A172 (cell line): ENCODE data around the gene NIPBL. TPM values are rescaled to one million over a fixed set of nuclear protein-coding genes. Genes with fewer than 3 reads are reported as not detected.
A peak's percentile ranks its signal among the peaks of the same experiment; 100 is the strongest.
"Not testable (repeated sequence)": the region's sequence is repeated elsewhere in the genome, so short reads cannot be mapped to it uniquely, and the experiment has no call there.

ENCODE experiments used
- DNase-seq: peaks from one replicate; pipeline ENCODE4 v3.0.0-alpha.2; 2015; ENCODE audit warnings: low spot score
- total RNA-seq: library from RNA; depleted of rRNA; stranded (reverse); fragments of >200 nt; shearing (Covaris generic); gene quantifications from 2 replicates; pipeline ENCODE4 v1.2.3, GENCODE V29; 2014

The NIPBL gene
- total RNA-seq, 1 experiment from 2014 or later: 12.3 TPM

DNA sequence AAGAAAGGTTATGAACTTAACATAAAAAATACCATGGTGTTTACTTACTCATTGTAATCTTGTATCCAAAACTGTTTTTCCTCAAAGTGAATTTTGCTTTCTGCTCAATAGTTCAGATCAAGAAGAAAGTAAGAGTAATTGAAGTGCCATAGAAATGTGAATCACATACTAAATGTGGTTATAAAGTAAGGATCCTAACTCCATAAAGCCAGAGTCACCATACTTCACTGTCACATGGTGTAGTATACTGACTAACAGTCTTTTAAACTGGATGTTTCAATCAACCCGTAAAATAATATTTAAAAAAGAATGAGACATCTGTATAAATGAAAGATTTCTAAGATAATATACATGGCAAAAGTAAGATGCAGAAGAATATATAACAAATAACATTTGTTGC lies 72.1 kb downstream of the NIPBL start:
- no peak for DNase-seq

DNA sequence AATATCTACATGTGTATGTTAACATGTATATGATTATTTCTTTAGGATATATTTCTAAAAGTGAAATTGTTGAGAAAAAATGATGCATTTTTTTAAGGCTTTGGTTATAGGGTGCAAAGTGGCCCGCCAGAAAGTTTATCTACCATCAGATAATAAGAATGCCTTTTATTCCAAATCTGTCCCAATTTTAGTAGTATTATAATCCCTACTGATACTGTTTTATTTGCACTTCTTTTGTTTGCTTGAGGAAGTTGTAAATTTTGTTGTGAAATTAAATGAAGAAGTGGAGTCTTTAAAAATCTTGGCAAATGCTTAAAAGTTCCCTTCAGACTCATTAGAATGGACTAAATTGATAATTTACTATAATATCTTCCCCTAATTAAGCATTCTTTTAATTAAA lies 73.0 kb downstream of the NIPBL start:
- no peak for DNase-seq

DNA sequence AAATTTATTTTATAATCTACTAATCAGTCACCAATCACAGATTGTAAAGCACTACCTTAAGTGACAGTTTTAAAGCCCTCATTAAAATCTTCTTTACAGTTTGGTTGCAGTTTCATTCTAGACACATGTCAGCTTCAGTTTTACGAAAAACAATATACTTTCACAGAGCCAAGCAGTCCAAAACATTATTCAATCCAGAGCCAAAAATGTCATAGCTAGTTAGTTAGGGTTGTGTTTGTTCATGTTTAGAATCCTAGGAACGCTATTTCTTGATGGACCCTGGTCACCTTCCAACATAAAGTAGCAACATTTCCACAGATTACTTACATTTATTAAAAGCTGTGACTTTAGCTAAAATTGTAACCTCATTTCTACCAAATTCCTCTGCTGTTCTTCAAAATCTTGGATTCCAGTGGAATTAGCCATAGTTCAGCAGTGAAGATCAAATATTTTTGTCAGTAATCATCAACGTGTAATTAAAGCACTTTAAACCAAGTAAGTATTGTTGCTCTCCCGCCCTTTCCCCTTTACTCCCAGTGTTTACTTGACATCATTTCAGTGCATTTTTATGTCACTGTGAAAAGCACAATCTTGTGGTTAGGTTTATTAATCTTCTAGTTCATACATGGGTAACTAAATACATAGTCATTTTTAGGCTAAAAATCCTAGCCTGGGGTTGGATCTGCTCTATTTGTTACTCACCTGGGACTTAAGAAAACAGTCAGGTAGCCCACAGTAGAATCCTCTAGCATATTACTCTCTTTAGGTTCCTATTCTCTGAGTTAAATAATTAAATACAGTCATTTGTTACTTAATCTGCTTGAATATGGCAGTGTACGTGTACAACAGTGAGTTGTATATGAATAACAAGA lies 74.3 kb downstream of the NIPBL start:
- DNase-seq: no peak

DNA sequence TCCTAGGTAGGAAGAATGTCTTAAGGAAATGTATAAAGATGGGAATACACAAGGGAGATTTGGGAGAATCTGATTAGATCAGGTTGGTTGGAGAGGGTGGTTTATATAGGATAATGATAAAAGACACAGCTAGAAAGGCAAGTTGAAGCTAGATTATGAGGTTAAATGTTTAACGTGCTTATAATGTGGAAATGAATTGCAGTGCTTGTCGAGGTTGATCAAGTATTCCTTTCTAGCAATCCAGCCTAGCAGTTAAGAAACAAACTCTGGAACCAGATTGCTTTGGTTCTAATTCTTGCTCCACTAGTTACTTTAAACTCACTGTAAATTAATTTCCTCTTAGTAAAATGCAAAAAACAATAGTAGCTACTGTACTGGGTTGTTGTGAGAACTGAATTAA lies 76.5 kb downstream of the NIPBL start:
- DNase-seq: no peak

DNA sequence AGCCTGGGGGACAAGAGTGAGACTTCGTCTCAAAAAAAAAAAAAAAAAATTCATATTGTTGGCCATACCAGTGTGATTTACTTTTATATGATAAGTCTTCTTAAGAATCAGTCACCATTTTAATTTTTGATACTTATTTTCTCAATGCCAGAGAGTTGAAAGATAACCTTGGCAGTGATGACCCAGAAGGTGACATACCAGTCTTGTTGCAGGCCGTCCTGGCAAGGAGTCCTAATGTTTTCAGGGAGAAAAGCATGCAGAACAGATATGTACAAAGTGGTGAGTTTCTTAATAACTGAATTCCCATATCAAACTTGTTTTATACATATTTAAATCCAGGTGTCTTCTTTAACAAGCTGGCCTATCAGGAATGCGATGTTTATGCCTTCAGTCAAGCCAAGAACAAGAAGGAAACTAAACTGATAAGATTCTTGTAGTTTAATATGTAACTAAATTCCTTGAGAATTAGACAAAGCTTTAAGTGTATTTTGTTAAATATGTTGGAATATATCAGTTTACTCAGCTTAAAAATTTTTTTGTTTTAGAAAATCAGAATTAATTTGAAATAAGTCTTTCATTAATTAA lies 81.5 kb downstream of the NIPBL start:
- no peak for DNase-seq

DNA sequence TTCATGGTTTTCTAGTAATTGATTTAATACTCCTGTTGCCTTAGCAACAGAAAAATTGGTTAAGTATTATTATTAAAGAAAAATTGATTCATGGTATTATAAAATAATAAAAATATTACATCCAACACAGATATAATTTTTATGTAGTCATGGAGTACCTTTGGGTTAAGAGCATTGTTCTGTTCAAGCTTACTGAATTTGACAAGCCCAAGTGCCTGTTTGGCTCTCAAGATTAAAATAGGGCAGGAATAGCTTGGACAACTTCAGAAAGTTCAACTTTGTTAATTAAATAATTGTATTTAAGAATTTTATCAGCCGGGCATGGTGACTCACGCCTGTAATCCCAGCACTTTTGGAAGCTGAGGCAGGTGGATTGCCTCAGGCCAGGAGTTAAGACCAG lies 82.0 kb downstream of the NIPBL start:
- DNase-seq: no peak

DNA sequence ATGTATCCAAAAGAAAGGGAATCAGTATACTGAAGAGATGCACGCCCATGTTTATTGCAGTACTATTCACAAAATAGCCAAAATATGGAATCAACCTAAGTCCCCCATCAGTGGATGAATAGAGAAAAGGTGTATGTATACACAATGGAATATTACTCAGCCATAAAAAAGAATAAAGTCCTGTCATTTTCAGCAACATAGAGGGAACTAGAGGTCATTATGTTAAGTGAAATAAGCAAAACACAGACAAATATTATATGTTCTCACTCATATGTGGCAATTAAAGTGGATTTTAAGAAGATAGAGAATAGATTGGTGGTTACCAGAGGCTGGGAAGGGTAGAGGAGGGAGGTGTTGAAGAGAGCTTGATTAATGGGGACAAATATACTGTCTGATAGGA lies 88.6 kb downstream of the NIPBL start:
- DNase-seq: no peak

DNA sequence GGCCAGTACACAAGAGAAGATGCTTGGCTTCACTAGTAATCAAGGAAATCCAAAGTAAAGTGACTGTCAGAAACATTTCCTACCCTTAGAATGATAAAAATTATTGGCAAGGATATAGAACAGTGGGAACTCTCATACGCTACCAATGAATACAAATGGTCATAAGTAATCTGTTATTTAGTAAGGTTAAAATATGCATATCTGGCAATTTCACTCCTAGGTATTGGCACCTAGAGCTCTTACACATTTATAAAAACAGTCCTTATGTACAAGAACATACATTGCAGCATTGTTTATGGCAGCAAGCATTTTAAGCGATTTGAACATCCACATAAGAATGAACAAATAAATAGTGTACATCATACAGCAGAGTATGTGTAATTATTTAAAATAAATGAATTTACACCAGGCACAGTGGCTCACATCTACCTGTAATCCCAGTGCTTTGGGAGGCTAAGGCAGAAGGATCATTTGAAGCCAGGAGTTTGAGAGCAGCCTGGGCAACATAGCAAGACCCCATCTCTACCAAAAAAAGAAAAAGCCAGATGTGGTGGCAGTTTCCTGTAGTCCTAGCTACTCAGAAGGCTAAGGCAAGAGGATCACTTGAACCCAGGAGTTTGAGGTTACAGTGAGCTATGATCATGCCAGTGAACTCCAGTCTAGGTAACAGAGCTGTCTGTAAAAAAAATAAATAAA lies 93.3 kb downstream of the NIPBL start:
- DNase-seq: no peak

DNA sequence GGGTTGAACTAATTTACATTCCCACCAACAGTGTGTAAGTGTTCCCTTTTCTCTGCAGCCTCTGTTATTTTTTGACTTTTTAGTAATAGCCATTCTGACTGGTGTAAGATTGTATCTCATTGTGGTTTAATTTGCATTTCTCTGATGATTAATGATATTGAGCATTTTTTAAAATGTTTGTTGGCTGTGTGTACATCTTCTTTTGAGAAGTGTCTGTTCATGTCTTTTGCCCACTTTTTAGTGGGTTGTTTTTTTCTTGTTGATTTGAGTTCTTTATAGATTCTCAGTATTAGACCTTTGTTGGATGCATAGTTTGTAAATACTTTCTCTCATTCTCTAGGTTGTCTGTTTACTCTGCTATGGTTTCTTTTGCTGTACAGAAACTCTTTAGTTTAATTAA lies 101.6 kb downstream of the NIPBL start:
- DNase-seq: no peak

DNA sequence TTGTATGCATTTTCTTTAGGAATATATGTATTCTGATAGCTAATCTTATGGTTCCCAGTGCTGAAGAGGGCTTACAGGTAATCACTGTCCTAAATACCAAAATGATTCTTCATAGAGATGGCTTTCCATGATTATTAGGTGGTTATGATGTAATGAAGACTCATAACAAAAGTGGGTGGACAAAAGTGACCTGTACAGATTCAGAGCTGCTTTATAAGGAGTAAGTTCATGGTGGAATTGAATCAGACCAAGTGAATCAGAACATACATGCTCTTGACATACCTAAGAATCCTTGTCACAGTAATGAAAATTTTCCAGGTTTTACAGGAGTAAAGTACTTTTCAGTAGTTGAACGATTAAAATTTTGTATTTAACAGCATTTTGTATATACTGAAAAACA lies 105.6 kb downstream of the NIPBL start:
- no peak for DNase-seq

DNA sequence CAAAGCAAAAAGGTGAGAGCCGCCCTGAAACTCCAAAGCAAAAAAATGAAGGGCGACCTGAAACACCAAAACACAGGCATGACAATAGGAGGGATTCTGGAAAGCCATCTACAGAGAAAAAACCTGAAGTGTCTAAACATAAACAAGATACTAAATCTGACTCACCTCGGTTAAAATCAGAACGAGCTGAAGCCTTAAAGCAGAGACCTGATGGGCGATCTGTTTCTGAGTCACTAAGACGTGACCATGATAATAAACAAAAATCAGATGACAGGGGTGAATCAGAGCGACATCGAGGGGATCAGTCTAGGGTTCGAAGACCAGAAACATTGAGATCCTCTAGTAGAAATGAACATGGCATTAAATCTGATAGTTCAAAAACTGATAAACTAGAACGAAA lies 108.8 kb downstream of the NIPBL start:
- DNase-seq: peak; percentile 50

DNA sequence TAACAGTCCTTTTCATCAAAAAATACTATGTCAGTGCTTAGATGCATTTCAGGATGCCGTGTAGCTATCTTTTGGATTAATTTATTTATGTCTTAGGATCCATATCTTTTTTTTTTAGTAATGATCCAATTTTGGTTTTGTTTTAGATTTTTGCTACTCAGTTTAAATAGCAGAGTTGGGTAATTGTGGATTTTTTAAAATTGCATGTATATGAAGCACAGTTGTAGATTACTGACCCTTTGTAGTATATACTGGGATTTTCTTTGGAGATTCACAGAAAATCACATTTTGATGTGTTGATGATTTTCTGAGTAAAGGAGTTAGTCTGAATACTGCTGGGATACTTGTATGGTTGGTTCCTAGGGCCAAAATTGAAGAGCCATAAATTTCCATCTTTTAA lies 111.8 kb downstream of the NIPBL start:
- DNase-seq: no peak

DNA sequence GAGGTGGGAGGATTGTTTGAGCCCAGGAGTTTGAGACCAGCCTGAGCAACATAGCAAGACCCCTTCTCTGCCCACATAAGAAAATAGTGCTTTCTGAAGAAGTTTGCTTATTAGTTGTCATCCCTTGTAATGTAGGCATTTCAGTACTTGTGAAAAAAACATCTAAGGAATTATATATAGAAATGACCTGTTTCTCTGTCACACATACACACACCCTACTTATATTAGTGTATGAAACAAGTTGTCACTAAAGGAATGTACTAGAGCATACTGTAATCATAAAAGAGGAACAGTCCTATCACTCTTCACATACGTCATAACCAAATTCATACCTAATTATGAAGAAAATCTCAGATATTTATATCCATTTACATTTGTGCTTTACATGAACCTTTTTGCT lies 122.0 kb downstream of the NIPBL start:
- DNase-seq: no peak

DNA sequence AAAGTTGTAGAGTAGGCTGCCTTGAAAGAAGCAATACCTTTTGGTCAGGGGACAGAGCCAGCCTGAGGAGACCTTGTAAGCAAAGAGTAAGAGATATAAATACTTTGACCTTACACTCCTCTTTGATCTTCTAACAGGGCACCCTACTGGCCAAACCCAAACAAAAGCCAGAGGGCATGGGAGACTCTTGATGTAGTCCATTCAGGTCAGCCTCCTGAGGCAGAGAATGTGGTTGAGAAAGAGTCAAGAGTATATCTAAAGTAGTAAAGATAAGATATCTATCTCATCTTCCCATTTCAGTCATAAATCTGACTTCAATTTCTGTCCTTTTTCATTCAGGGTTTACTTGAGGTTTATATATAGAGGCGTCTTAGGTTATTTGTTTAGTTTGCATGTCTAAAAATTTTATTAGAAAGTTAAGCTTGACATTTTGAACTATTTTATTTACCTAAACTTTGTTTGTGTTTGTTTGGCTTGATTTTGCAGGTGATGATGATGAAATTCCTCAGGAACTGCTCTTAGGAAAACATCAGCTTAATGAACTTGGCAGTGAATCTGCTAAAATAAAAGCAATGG lies 125.7 kb downstream of the NIPBL start:
- DNase-seq: no peak

DNA sequence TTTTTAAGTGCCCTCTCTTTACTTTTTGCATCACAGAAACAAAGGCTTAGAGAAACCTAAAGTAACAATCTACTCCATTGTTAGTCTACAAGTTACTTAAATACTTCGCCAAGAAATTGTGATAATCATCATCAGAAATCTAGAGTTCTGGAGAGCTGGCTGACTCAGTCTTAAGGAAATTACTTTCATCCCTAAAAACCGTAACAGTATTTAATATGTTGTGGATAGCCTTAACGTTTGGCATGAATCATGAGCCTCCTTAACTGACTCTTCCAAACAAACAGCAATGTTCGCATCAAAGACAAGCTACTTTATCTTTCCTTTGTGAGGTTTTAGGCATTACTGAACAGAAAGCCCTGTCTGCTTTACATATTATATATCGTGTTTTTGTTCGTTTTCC lies 128.7 kb downstream of the NIPBL start:
- DNase-seq: peak; percentile 35

DNA sequence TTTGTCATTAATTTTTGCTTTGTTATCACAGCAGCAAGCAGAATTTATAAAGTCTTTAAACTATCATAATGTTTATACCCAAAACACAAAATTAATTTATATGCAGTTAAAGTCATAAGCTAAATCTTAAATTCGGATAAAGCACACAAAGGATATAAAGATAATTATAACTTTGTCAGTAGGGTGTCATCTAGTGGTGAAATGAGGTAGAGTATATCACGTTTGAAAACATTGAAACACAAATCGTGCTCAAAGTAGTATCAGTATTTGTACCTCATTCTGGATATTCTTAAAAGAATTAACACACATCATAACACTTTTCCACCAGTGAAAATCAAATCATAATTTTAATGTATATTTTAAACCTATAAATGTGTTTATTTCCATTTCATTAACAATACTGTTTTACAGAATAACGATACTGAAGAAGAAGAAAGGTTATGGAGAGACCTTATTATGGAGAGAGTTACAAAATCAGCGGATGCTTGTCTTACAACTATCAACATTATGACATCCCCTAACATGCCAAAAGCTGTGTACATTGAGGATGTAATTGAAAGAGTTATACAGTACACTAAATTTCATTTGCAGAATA lies 129.5 kb downstream of the NIPBL start:
- peak; percentile 41 for DNase-seq

DNA sequence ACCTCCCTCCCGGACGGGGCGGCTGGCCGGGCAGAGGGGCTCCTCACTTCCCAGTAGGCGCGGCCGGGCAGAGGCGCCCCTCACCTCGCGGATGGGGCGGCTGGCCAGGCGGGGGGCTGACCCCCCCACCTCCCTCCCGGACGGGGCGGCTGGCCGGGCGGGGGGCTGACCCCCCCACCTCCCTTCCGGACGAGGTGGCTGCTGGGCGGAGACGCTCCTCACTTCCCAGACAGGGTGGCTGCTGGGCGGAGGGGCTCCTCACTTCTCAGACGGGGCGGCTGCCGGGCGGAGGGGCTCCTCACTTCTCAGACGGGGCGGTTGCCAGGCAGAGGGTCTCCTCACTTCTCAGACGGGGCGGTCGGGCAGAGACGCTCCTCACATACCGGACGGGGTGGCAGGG lies 136.6 kb downstream of the NIPBL start:
- DNase-seq: not testable (repeated sequence)

DNA sequence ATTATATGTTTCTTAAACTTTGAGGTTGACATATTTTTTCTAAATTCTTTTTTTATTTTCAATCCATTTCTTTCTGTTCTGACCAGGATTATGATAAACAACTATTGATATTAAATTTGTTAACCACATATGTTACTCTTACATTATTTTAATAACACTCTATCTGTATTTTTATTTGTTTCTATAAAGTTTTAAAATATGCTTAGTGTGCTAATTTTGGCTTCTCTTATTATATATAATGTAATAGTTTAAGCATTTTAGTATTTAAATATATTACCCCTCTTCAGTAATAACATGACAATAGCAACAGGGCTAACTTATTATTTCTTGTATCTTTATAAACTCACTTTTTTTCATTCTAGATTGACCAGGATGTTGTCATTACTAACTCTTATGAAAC lies 137.8 kb downstream of the NIPBL start:
- no peak for DNase-seq

DNA sequence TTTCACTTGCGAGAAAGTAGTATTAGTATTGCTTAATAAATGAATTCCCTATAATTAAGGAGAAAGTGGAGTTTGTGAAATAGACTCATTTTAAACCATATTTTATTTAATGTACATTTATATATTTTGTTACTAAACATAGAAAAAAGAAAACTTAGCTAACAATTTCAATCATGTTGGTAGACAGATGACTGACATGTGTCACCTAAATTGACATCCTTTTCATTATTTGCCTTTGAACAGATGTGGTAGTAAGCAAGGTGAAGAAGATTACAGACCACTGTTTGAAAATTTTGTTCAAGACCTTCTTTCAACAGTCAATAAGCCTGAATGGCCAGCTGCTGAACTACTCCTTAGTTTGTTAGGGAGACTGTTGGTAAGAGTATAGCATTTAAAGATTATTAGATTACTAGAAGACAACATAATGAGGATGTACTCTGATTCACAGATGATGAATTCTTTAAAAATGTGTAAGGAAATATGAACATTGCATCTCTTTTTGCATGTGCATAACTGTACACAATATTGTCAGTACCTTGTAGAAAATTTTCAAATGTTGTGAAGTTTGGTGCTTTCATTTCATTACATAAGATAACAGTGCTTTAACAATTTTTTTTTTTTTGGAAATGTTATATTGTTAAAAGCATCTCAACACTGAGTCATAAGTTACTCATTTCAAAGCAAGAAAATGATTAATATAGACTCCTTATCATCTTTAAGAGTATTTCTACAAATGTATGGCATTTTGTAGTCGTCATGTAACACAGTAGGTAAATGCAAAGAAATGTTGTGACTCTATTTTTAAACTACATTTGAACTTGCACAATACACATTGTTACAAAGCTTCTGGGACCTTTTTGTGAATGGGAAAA lies 139.5 kb downstream of the NIPBL start:
- DNase-seq: no peak

DNA sequence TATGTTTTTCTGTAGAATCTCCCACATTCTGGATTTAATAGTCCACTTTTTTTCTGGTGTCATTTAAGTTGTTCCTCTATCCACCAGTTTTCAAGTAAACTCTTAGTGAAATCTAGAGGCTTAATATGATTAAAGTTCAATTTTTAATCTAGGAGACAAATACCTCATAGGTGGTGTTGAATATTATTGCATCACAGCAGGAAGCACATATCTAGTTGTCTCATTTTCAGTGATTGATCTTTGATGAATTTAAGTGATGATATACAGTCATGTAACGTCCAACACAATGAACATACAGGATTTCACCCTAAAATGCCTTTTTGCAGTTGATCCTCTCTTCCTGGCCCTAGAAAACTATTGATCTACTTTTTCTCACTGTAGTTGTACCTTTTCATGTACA lies 152.3 kb downstream of the NIPBL start:
- no peak for DNase-seq

DNA sequence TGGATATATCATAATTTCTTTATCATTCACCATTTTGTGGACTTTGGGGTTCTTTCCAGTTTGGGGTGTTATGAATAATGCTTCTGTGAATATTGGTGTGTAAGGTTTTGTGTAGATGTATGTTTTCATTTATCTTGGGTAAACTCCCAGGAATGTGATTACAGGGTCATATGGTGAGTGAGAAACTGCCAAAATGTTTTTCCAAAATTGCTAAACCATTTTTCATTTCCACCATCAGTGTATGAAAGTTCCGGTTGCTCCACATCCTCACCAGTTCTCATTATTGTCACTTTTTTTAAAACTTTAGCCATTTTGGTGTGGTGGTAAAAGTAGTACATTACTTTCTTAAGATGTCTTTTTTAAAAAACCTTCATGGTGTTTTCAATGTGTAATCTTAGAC lies 152.9 kb downstream of the NIPBL start:
- no peak for DNase-seq
